ENCODE results near the gene ZEB2.

DNA sequence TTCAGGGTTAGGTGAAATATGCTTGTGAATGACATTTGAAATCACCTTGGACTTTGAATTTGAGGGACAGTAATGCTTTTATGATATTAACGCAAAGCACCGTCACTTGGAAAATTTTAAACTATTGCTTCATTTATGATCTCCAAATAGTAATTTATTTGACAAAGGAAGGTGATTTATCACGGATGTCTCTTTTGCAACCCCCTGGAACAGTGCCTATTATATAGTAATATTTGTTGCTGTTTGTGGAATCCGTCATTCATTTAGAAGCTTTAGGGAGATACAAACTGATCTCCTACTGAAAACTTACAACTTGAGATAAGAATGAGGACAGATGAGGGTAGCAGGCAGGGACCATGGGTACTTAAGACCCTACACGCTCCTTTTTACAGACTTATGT lies 10.7 kb upstream of the ZEB2 start:
- TF ChIP-seq POLR2A (IDR thresholded peaks at IDR 0.05) (no peak), POLR2AphosphoS5 (IDR thresholded peaks at IDR 0.05) (no peak)
- TF ChIP-seq, protein P1, sequence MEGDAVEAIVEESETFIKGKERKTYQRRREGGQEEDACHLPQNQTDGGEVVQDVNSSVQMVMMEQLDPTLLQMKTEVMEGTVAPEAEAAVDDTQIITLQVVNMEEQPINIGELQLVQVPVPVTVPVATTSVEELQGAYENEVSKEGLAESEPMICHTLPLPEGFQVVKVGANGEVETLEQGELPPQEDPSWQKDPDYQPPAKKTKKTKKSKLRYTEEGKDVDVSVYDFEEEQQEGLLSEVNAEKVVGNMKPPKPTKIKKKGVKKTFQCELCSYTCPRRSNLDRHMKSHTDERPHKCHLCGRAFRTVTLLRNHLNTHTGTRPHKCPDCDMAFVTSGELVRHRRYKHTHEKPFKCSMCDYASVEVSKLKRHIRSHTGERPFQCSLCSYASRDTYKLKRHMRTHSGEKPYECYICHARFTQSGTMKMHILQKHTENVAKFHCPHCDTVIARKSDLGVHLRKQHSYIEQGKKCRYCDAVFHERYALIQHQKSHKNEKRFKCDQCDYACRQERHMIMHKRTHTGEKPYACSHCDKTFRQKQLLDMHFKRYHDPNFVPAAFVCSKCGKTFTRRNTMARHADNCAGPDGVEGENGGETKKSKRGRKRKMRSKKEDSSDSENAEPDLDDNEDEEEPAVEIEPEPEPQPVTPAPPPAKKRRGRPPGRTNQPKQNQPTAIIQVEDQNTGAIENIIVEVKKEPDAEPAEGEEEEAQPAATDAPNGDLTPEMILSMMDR (IDR thresholded peaks at IDR 0.05), result no peak

Measured in breast epithelium (tissue), 3 donors.